HCT116 (cell line): ENCODE measurements around the gene RABEP1.

Experiments
- CBX3 ChIP-seq: IDR thresholded peaks from 2 replicates; pipeline ENCODE4 v1.6.1; 2012; ENCODE audit warnings: low read depth
- CTCF ChIP-seq, 3 experiments: fragments of 200-600 bp in 1 of 3; sonication (generic) in 1 of 3; IDR thresholded peaks in 2 of 3; conservative IDR thresholded peaks in 1 of 3; 2 replicates each; pipeline ENCODE4 v1.5.1; 2012 to 2017; ENCODE audit warnings: low read depth in 2 of 3, low read length in 2 of 3, antibody characterized with exemption in 1 of 3, borderline replicate concordance in 1 of 3, control low read depth in 1 of 3, mild to moderate bottlenecking in 1 of 3, mixed read lengths in 1 of 3, mixed run types in 1 of 3, moderate library complexity in 1 of 3; ENCODE audit not compliant: insufficient read depth in 1 of 3
- POLR2A ChIP-seq: IDR thresholded peaks from 2 replicates; pipeline ENCODE4 v1.7.0; 2011; ENCODE audit warnings: borderline replicate concordance; ENCODE audit not compliant: insufficient read depth, insufficient read length; ENCODE audit errors: extremely low read depth
- YY1 ChIP-seq: IDR thresholded peaks from 2 replicates; pipeline ENCODE4 v1.6.1; 2011; ENCODE audit warnings: low read length, low read depth, moderate library complexity, mild to moderate bottlenecking; ENCODE audit not compliant: insufficient replicate concordance; ENCODE audit errors: extremely low read depth
- TF ChIP-seq, protein P1 (sequence below): IDR thresholded peaks from 2 replicates; pipeline ENCODE4 v1.6.1; 2012; ENCODE audit warnings: low read depth

- TF ChIP-seq CTCF (IDR thresholded peaks at IDR 0.05 in 2 of 3, conservative IDR thresholded peaks at IDR 0.05 in 1 of 3; ENCODE audit: borderline replicate concordance in 1 of 3, insufficient read depth in 1 of 3, low read depth in 2 of 3, low read length in 2 of 3) (no peak), CBX3 (no peak), POLR2A (no peak), YY1 (no peak)
- TF ChIP-seq, protein P1, sequence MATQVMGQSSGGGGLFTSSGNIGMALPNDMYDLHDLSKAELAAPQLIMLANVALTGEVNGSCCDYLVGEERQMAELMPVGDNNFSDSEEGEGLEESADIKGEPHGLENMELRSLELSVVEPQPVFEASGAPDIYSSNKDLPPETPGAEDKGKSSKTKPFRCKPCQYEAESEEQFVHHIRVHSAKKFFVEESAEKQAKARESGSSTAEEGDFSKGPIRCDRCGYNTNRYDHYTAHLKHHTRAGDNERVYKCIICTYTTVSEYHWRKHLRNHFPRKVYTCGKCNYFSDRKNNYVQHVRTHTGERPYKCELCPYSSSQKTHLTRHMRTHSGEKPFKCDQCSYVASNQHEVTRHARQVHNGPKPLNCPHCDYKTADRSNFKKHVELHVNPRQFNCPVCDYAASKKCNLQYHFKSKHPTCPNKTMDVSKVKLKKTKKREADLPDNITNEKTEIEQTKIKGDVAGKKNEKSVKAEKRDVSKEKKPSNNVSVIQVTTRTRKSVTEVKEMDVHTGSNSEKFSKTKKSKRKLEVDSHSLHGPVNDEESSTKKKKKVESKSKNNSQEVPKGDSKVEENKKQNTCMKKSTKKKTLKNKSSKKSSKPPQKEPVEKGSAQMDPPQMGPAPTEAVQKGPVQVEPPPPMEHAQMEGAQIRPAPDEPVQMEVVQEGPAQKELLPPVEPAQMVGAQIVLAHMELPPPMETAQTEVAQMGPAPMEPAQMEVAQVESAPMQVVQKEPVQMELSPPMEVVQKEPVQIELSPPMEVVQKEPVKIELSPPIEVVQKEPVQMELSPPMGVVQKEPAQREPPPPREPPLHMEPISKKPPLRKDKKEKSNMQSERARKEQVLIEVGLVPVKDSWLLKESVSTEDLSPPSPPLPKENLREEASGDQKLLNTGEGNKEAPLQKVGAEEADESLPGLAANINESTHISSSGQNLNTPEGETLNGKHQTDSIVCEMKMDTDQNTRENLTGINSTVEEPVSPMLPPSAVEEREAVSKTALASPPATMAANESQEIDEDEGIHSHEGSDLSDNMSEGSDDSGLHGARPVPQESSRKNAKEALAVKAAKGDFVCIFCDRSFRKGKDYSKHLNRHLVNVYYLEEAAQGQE, result no peak
Measured at GRCh38 chr17:5399767-5400166, 117.7 kb downstream of the RABEP1 start.
